PC-3 (cell line): Measurements from ENCODE around the gene STXBP6.

Source experiments
- CTCF ChIP-seq: fragments of 300-600 bp; sonication (generic); conservative IDR thresholded peaks from 2 replicates; pipeline ENCODE4 v1.5.1; 2017; ENCODE audit warnings: antibody characterized with exemption, low read depth, mild to moderate bottlenecking, low read length
- EZH2 ChIP-seq: fragments of 300-600 bp; sonication (generic); IDR thresholded peaks from one replicate; pipeline ENCODE4 v1.6.1; 2017; ENCODE audit warnings: antibody characterized with exemption, mild to moderate bottlenecking, low read length; ENCODE audit not compliant: unreplicated experiment

GRCh38 chr14:24943024-24943423 is 106.9 kb downstream of the STXBP6 start:
- TF ChIP-seq CTCF (no peak), EZH2 (no peak)
